HepG2 (cell line): ENCODE data around the gene C17orf75. TPM values are rescaled to one million over a fixed set of nuclear protein-coding genes. Genes with fewer than 3 reads are reported as not detected.

Experiments used
- ATAC-seq: fragments of 200-7000 bp; cut with Tn5 transposase; 3 replicates; pipeline ENCODE4 v1.9.1; 2020; ENCODE audit warnings: mild to moderate bottlenecking, moderate library complexity
- BruUV-seq: library from RNA; stranded (reverse); fragments of 400-500 nt; replicated peaks from 2 replicates; lab custom pipeline; 2021; lab: Mats Ljungman, UMichigan
- CTCF ChIA-PET: fragments of 300-600 bp; formaldehyde crosslinking; extraction: SDS; loops from one replicate; lab custom pipeline; 2021; ENCODE audit warnings: low total read pairs, inconsistent platforms, low intra/inter-chr PET ratio; lab: Yijun Ruan, JAX
- POLR2A ChIA-PET: fragments of 350-600 bp; sonication (Branson Sonifier 250); formaldehyde crosslinking; loops from one replicate; lab custom pipeline; 2020; ENCODE audit warnings: antibody characterized with exemption, inconsistent platforms; lab: Yijun Ruan, JAX
- DNase-seq: peaks from one replicate; pipeline ENCODE4 v3.0.0-alpha.2; 2015; ENCODE audit warnings: low spot score
- FAIRE-seq: peaks from 3 replicates; lab custom pipeline; 2011; peaks lifted over from hg19 to GRCh38; lab: Jason Lieb, UNC
- H2AFZ ChIP-seq: one replicate; pipeline ENCODE4 v1.6.1; 2011; ENCODE audit warnings: low read length, inconsistent platforms
- H3K27ac ChIP-seq: fragments of 300-600 bp; 3 replicates; pipeline ENCODE4 v1.8.0; 2011; ENCODE audit warnings: mixed run types, mild to moderate bottlenecking, mixed read lengths, low read length, inconsistent platforms; ENCODE audit not compliant: insufficient read depth; ENCODE audit errors: extremely low read length
- H3K27me3 ChIP-seq, 2 experiments: fragments of 200-600 bp in 1 of 2; 2 replicates in 1 of 2; 3 replicates in 1 of 2; pipeline versions ENCODE4 v1.6.0 to v1.8.0; 2011; ENCODE audit warnings: low read length in 2 of 2, mild to moderate bottlenecking in 2 of 2, moderate library complexity in 2 of 2, inconsistent platforms in 1 of 2; ENCODE audit not compliant: insufficient read depth in 2 of 2, control insufficient read depth in 1 of 2
- H3K36me3 ChIP-seq, 2 experiments: fragments of 200-600 bp in 1 of 2; replicated peaks in 1 of 2; 2 replicates in 1 of 2; 3 replicates in 1 of 2; pipeline versions ENCODE4 v1.5.1 to v1.8.0; 2011; ENCODE audit warnings: low read length in 2 of 2, inconsistent platforms in 1 of 2; ENCODE audit not compliant: insufficient read depth in 2 of 2, control insufficient read depth in 1 of 2
- H3K4me1 ChIP-seq: 2 replicates; pipeline ENCODE4 v1.5.1; 2012; ENCODE audit warnings: low read length, inconsistent platforms; ENCODE audit not compliant: insufficient read depth
- H3K4me2 ChIP-seq: 2 replicates; pipeline ENCODE4 v1.6.0; 2011; ENCODE audit warnings: low read depth, low read length, inconsistent platforms
- H3K4me3 ChIP-seq, 3 experiments: fragments of 200-600 bp in 1 of 3; sonication (generic), shearing (Covaris generic) in 1 of 3; replicated peaks in 1 of 3; 2 replicates each; pipeline ENCODE4 v1.5.1; 2011 to 2016; ENCODE audit warnings: low read length in 3 of 3, inconsistent platforms in 2 of 3, low read depth in 2 of 3, mild to moderate bottlenecking in 2 of 3, control low read depth in 1 of 3, mixed read lengths in 1 of 3; ENCODE audit not compliant: insufficient read depth in 1 of 3
- H3K79me2 ChIP-seq: one replicate; pipeline ENCODE4 v1.6.1; 2011; ENCODE audit warnings: low read length, inconsistent platforms; ENCODE audit not compliant: insufficient read depth
- H3K9ac ChIP-seq: 2 replicates; pipeline ENCODE4 v1.6.0; 2011; ENCODE audit warnings: mild to moderate bottlenecking, low read depth, low read length, inconsistent platforms; ENCODE audit not compliant: insufficient read depth
- H3K9me3 ChIP-seq: 2 replicates; pipeline ENCODE4 v1.5.1; 2012; ENCODE audit warnings: mild to moderate bottlenecking, low read length
- H4K20me1 ChIP-seq: 2 replicates; pipeline ENCODE4 v1.6.0; 2011; ENCODE audit warnings: inconsistent platforms, mild to moderate bottlenecking, low read length, moderate library complexity; ENCODE audit not compliant: insufficient read depth
- CHCHD3 ChIP-seq: sonication (generic); formaldehyde crosslinking; IDR thresholded peaks from 2 replicates; pipeline ENCODE4 v1.8.0; 2022; ENCODE audit warnings: mild to moderate bottlenecking, missing genetic modification reagents, moderate library complexity
- DZIP1 ChIP-seq: sonication (generic); formaldehyde crosslinking; IDR thresholded peaks from 2 replicates; pipeline ENCODE4 v1.5.0; 2020; ENCODE audit warnings: mild to moderate bottlenecking, missing genetic modification reagents
- ERF ChIP-seq: IDR thresholded peaks from 2 replicates; pipeline ENCODE4 v1.6.1; 2018; ENCODE audit warnings: missing biosample characterization, missing genetic modification reagents
- NAIF1 ChIP-seq: sonication (generic); formaldehyde crosslinking; IDR thresholded peaks from 2 replicates; pipeline ENCODE4 v1.5.0; 2020; ENCODE audit warnings: mild to moderate bottlenecking, missing genetic modification reagents, borderline replicate concordance
- TMF1 ChIP-seq: sonication (generic); formaldehyde crosslinking; IDR thresholded peaks from 2 replicates; pipeline ENCODE4 v1.8.1; 2022; ENCODE audit warnings: low read depth, missing genetic modification reagents
- ZNF552 ChIP-seq: sonication (generic); formaldehyde crosslinking; IDR thresholded peaks from 2 replicates; pipeline ENCODE4 v1.9.0; 2022; ENCODE audit warnings: missing genetic modification reagents, mild to moderate bottlenecking, borderline replicate concordance
- ZNF83 ChIP-seq: sonication (generic); formaldehyde crosslinking; IDR thresholded peaks from 2 replicates; pipeline ENCODE4 v1.4.0; 2020; ENCODE audit warnings: missing genetic modification reagents, mild to moderate bottlenecking, borderline replicate concordance
- WGBS: methylation state at CpG from one replicate; pipeline ENCODE4 v1.1.6; 2017; ENCODE audit warnings: low lambda C conversion rate; 5-methylcytosine and 5-hydroxymethylcytosine counted together
- in situ Hi-C: cut with HindIII; loops from 2 replicates; pipeline ENCODE4 v1.10.0; 2017; ENCODE audit warnings: low pct_unique_long_range_greater_than_20kb; ENCODE audit not compliant: extremely low pct_ligation_motif_present
- intact Hi-C: fragments of 100-400 bp; cut with micrococcal nuclease; formaldehyde crosslinking; loops from one replicate; pipeline ENCODE4 v1.10.0; 2022; ENCODE audit not compliant: unreplicated experiment
- polyA plus RNA-seq, 8 experiments: library from polyadenylated mRNA; depleted of rRNA in 3 of 8; stranded (reverse) in 7 of 8; unstranded in 1 of 8; fragments of >200 nt; fragmentation: Illumina TruSeq in 4 of 8; extraction: Trizol in 4 of 8; gene quantifications; 2 replicates each; pipeline versions ENCODE4 v1.2.1 to v1.2.3, GENCODE V29; 2011 to 2016; ENCODE audit warnings: low read depth in 4 of 8, missing spikeins in 1 of 8, mixed read lengths in 1 of 8; ENCODE audit not compliant: insufficient read depth in 1 of 8
- total RNA-seq, 5 experiments: library from RNA; depleted of rRNA; stranded (reverse); fragments of >200 nt; fragmentation: Illumina TruSeq; extraction: Trizol; gene quantifications; 2 replicates each; pipeline ENCODE4 v1.2.3, GENCODE V29; 2016; ENCODE audit warnings: low read depth in 1 of 5

C17orf75 gene
- total and polyA plus RNA-seq, 2 of the 13 experiments (the other 11 are each of a cell fraction or from before 2014, with no cell fraction given): 16.2 to 33.0 TPM

GRCh38 chr17:32297860-32298259 is 44.1 kb downstream of the C17orf75 start:
- intact Hi-C loops: no loop called here
- CTCF ChIA-PET: no interaction called here
- ATAC-seq (no peak), DNase-seq (no peak), FAIRE-seq (no peak)
- in situ Hi-C loops: no loop called here
- Histone ChIP-seq H3K9ac (no peak overlapping the region), H3K27ac (no peak overlapping the region), H4K20me1 (no peaks in the 10 kb centered on the region), H3K79me2 (no peaks in the 10 kb centered on the region), H3K36me3 (no peaks in the 10 kb centered on the region), H3K27me3 (peaks cover 0 to 1% of the 10 kb centered on the region in 2 experiments; a peak in 2 of 5 replicates), H2AFZ (no peak overlapping the region), H3K4me1 (peaks cover 36% of the 10 kb centered on the region), H3K4me2 (no peak overlapping the region), H3K9me3 (no peaks in the 10 kb centered on the region), H3K4me3 (no peak overlapping the region)
- POLR2A ChIA-PET: no interaction called here
- BruUV-seq: no TSS peak
- TF ChIP-seq ZNF552 (CRISPR knock-in tag) (no peak), ERF (no peak), NAIF1 (CRISPR knock-in tag) (no peak), CHCHD3 (CRISPR knock-in tag) (no peak), ZNF83 (CRISPR knock-in tag) (no peak), TMF1 (CRISPR knock-in tag) (no peak), DZIP1 (CRISPR knock-in tag) (no peak)
- WGBS: 70% methylated on average over 5 of the region's 6 CpGs
